SJCRH30 (cell line): ENCODE measurements around the gene KATNAL1. TPM values are rescaled to one million over a fixed set of nuclear protein-coding genes. Genes with fewer than 3 reads are reported as not detected.
"Not testable (repeated sequence)": the region's sequence is repeated elsewhere in the genome, so short reads cannot be mapped to it uniquely, and the experiment has no call there.

Experiments
- DNase-seq, 2 experiments: peaks; one replicate each; pipeline ENCODE4 v3.0.0-alpha.2; 2015 to 2020
- H3K27ac ChIP-seq: fragments of 250-450 bp; sonication (Bioruptor Pico); 2 replicates; pipeline ENCODE4 v1.5.1; 2020; ENCODE audit warnings: mild to moderate bottlenecking, moderate library complexity
- H3K27me3 ChIP-seq: fragments of 250-450 bp; sonication (Bioruptor Pico); 2 replicates; pipeline ENCODE4 v1.5.1; 2020; ENCODE audit warnings: mild to moderate bottlenecking, moderate library complexity
- H3K36me3 ChIP-seq: fragments of 250-450 bp; sonication (Bioruptor Pico); 2 replicates; pipeline ENCODE4 v1.5.1; 2020; ENCODE audit warnings: mild to moderate bottlenecking, moderate library complexity
- H3K4me1 ChIP-seq: fragments of 250-450 bp; sonication (Bioruptor Pico); 2 replicates; pipeline ENCODE4 v1.5.1; 2020; ENCODE audit warnings: mild to moderate bottlenecking, moderate library complexity
- H3K4me3 ChIP-seq: fragments of 250-450 bp; sonication (Bioruptor Pico); 2 replicates; pipeline ENCODE4 v1.5.1; 2020; ENCODE audit warnings: mild to moderate bottlenecking, moderate library complexity
- H3K9me3 ChIP-seq: fragments of 250-450 bp; sonication (Bioruptor Pico); replicated peaks from 2 replicates; pipeline ENCODE4 v1.5.1; 2020; ENCODE audit warnings: mild to moderate bottlenecking, moderate library complexity
- total RNA-seq: library from RNA; depleted of rRNA; stranded (reverse); fragments of >200 nt; shearing (Covaris generic); gene quantifications from 2 replicates; pipeline ENCODE4 v1.2.3, GENCODE V29; 2014

KATNAL1 gene
- total RNA-seq, 1 experiment from 2014 or later = 20.3 TPM

GRCh38 chr13:30292325-30292724, 15.0 kb downstream of the KATNAL1 start:
- no peaks in the 10 kb centered on the region for H3K27me3 ChIP-seq
- no peaks in the 10 kb centered on the region for H3K9me3 ChIP-seq
- no peak overlapping the region for H3K4me3 ChIP-seq

GRCh38 chr13:30290812-30291436, 16.4 kb downstream of the KATNAL1 start:
- no peak for DNase-seq
- Histone ChIP-seq H3K9me3 (no peaks in the 10 kb centered on the region), H3K27me3 (no peaks in the 10 kb centered on the region), H3K4me1 (no peaks in the 10 kb centered on the region), H3K4me3 (no peak overlapping the region), H3K36me3 (no peaks in the 10 kb centered on the region), H3K27ac (no peak overlapping the region)

More at GRCh38 chr13:30292325-30292724, 15.0 kb downstream of the KATNAL1 start:
- Histone ChIP-seq H3K4me1 (no peaks in the 10 kb centered on the region), H3K27ac (no peak overlapping the region), H3K36me3 (no peaks in the 10 kb centered on the region)
- no peak for DNase-seq

- no peak overlapping the region for H3K4me3 ChIP-seq
- H3K27me3 ChIP-seq = no peaks in the 10 kb centered on the region
- DNase-seq = no peak
- H3K4me1 ChIP-seq = no peaks in the 10 kb centered on the region
- H3K9me3 ChIP-seq = no peaks in the 10 kb centered on the region
- H3K36me3 ChIP-seq = no peaks in the 10 kb centered on the region
- no peak overlapping the region for H3K27ac ChIP-seq
Measured at GRCh38 chr13:30289533-30289932, 17.8 kb downstream of the KATNAL1 start.

GRCh38 chr13:30286059-30286458, 21.3 kb downstream of the KATNAL1 start:
- DNase-seq, H3K27me3 ChIP-seq, H3K27ac ChIP-seq, H3K36me3 ChIP-seq, H3K4me1 ChIP-seq, H3K4me3 ChIP-seq, H3K9me3 ChIP-seq: not testable (repeated sequence)

GRCh38 chr13:30276178-30276577, 31.2 kb downstream of the KATNAL1 start:
- H3K36me3 ChIP-seq = peaks cover 14% of the 10 kb centered on the region; the same call in 1 of the 2 replicates
- no peaks in the 10 kb centered on the region for H3K4me1 ChIP-seq

GRCh38 chr13:30274083-30274482, 33.3 kb downstream of the KATNAL1 start:
- Histone ChIP-seq H3K36me3 (peaks cover 14% of the 10 kb centered on the region; the same call in 1 of the 2 replicates), H3K9me3 (no peaks in the 10 kb centered on the region; the same call in 1 of the 2 replicates), H3K4me1 (no peaks in the 10 kb centered on the region), H3K4me3 (no peak overlapping the region), H3K27ac (no peak overlapping the region), H3K27me3 (no peaks in the 10 kb centered on the region)
- DNase-seq = no peak

More at GRCh38 chr13:30276178-30276577, 31.2 kb downstream of the KATNAL1 start:
- Histone ChIP-seq H3K27ac (no peak overlapping the region), H3K27me3 (no peaks in the 10 kb centered on the region), H3K9me3 (no peaks in the 10 kb centered on the region; the same call in 1 of the 2 replicates), H3K4me3 (no peak overlapping the region)
- no peak for DNase-seq

- not testable (repeated sequence) for H3K9me3 ChIP-seq, H3K36me3 ChIP-seq, H3K4me1 ChIP-seq, DNase-seq, H3K27ac ChIP-seq, H3K27me3 ChIP-seq, H3K4me3 ChIP-seq
Measured at GRCh38 chr13:30270035-30270434, 37.3 kb downstream of the KATNAL1 start.

GRCh38 chr13:30268673-30269072, 38.7 kb downstream of the KATNAL1 start:
- DNase-seq = no peak
- Histone ChIP-seq H3K4me3 (no peak overlapping the region), H3K36me3 (no peaks in the 10 kb centered on the region), H3K27me3 (no peaks in the 10 kb centered on the region), H3K27ac (no peak overlapping the region), H3K9me3 (no peaks in the 10 kb centered on the region; the same call in 1 of the 2 replicates), H3K4me1 (no peaks in the 10 kb centered on the region)

GRCh38 chr13:30266756-30267155, 40.6 kb downstream of the KATNAL1 start:
- DNase-seq = no peak
- Histone ChIP-seq H3K27me3 (no peaks in the 10 kb centered on the region), H3K27ac (no peak overlapping the region), H3K36me3 (no peaks in the 10 kb centered on the region), H3K4me1 (no peaks in the 10 kb centered on the region), H3K4me3 (no peak overlapping the region), H3K9me3 (no peaks in the 10 kb centered on the region)

GRCh38 chr13:30259149-30259733, 48.1 kb downstream of the KATNAL1 start:
- not testable (repeated sequence) for H3K36me3 ChIP-seq, H3K4me3 ChIP-seq, DNase-seq, H3K27me3 ChIP-seq, H3K9me3 ChIP-seq, H3K27ac ChIP-seq, H3K4me1 ChIP-seq

GRCh38 chr13:30257468-30258099, 49.8 kb downstream of the KATNAL1 start:
- H3K4me3 ChIP-seq = no peak overlapping the region
- no peaks in the 10 kb centered on the region for H3K9me3 ChIP-seq
- H3K27ac ChIP-seq = no peak overlapping the region
- H3K36me3 ChIP-seq = peaks cover 3% of the 10 kb centered on the region; the same call in 1 of the 2 replicates
- H3K4me1 ChIP-seq = no peaks in the 10 kb centered on the region
- no peak for DNase-seq
- no peaks in the 10 kb centered on the region for H3K27me3 ChIP-seq

- Histone ChIP-seq H3K27ac (no peak overlapping the region), H3K4me1 (no peaks in the 10 kb centered on the region), H3K9me3 (no peaks in the 10 kb centered on the region), H3K4me3 (no peak overlapping the region), H3K36me3 (peaks cover 3% of the 10 kb centered on the region; the same call in 1 of the 2 replicates), H3K27me3 (no peaks in the 10 kb centered on the region)
- DNase-seq = no peak
Measured at GRCh38 chr13:30256713-30257467, 50.5 kb downstream of the KATNAL1 start.

- Histone ChIP-seq H3K27me3 (no peaks in the 10 kb centered on the region), H3K9me3 (no peaks in the 10 kb centered on the region), H3K4me3 (no peak overlapping the region), H3K36me3 (peaks cover 3% of the 10 kb centered on the region; the same call in 1 of the 2 replicates), H3K27ac (no peak overlapping the region), H3K4me1 (no peaks in the 10 kb centered on the region)
- DNase-seq = no peak
Measured at GRCh38 chr13:30255696-30256095, 51.7 kb downstream of the KATNAL1 start.

- Histone ChIP-seq H3K27ac (no peak overlapping the region), H3K27me3 (no peaks in the 10 kb centered on the region), H3K4me3 (no peak overlapping the region), H3K9me3 (no peaks in the 10 kb centered on the region), H3K4me1 (no peaks in the 10 kb centered on the region), H3K36me3 (peaks cover 3% of the 10 kb centered on the region; the same call in 1 of the 2 replicates)
- no peak for DNase-seq
Measured at GRCh38 chr13:30253830-30254229, 53.5 kb downstream of the KATNAL1 start.

GRCh38 chr13:30247406-30247805, 59.9 kb downstream of the KATNAL1 start:
- Histone ChIP-seq H3K9me3 (peaks cover 5% of the 10 kb centered on the region; the same call in 1 of the 2 replicates), H3K27ac (no peak overlapping the region), H3K36me3 (no peaks in the 10 kb centered on the region), H3K4me1 (no peaks in the 10 kb centered on the region), H3K27me3 (no peaks in the 10 kb centered on the region), H3K4me3 (no peak overlapping the region)
- DNase-seq = no peak
